B cell (primary cell): ENCODE data around the gene UGT2B10. TPM values are rescaled to one million over a fixed set of nuclear protein-coding genes. Genes with fewer than 3 reads are reported as not detected.

Experiments
- ATAC-seq: fragments of 200-7000 bp; cut with Tn5 transposase; one replicate; pipeline ENCODE4 v1.10.0; 2021; ENCODE audit warnings: low read depth, mild to moderate bottlenecking, moderate number of reproducible peaks, moderate library complexity
- CTCF ChIA-PET: fragments of 350-600 bp; sonication (Branson Sonifier 250); formaldehyde crosslinking; loops from one replicate; lab custom pipeline; 2021; ENCODE audit warnings: antibody characterized with exemption, inconsistent platforms; lab: Charles Lee
- POLR2A ChIA-PET: fragments of 350-600 bp; sonication (Branson Sonifier 250); formaldehyde crosslinking; loops from one replicate; lab custom pipeline; 2021; ENCODE audit warnings: antibody characterized with exemption; lab: Charles Lee
- DNase-seq: peaks from one replicate; pipeline ENCODE4 v3.0.0; 2013
- H2AFZ ChIP-seq: 2 replicates; pipeline ENCODE4 v1.6.1; 2012; ENCODE audit warnings: mild to moderate bottlenecking, low read depth, low read length; ENCODE audit not compliant: insufficient read depth, poor library complexity, severe bottlenecking
- H3K27ac ChIP-seq, 2 donors: 1 replicate in 1 of 2; 2 replicates in 1 of 2; pipeline ENCODE4 v1.5.1; 2012 to 2013; ENCODE audit warnings: low read length in 2 of 2, mild to moderate bottlenecking in 2 of 2, moderate library complexity in 1 of 2
- H3K27me3 ChIP-seq, 4 experiments: fragments of 200-600 bp in 1 of 4; sonication (generic) in 1 of 4; replicated peaks in 1 of 4; 1 replicate in 2 of 4; 2 replicates in 2 of 4; pipeline versions ENCODE4 v1.6.1 to v1.7.0; 2013 to 2016; ENCODE audit warnings: low read length in 3 of 4, mild to moderate bottlenecking in 2 of 4, mixed read lengths in 1 of 4, moderate library complexity in 1 of 4; ENCODE audit not compliant: insufficient read depth in 4 of 4, control insufficient read depth in 3 of 4; ENCODE audit errors: control extremely low read depth in 1 of 4
- H3K36me3 ChIP-seq, 2 experiments: replicated peaks in 1 of 2; 1 replicate in 1 of 2; 2 replicates in 1 of 2; pipeline versions ENCODE4 v1.6.1 to v1.7.1; 2013; ENCODE audit warnings: low read length in 1 of 2; ENCODE audit not compliant: insufficient read depth in 2 of 2, control insufficient read depth in 1 of 2; ENCODE audit errors: control extremely low read depth in 1 of 2, extremely low read depth in 1 of 2
- H3K4me1 ChIP-seq, 2 donors: fragments of 200-600 bp in 1 of 2; sonication (generic) in 1 of 2; 1 replicate in 1 of 2; 2 replicates in 1 of 2; pipeline versions ENCODE4 v1.5.1 to v1.6.1; 2013 to 2017; ENCODE audit warnings: low read length in 2 of 2; ENCODE audit not compliant: control insufficient read depth in 2 of 2, insufficient read depth in 2 of 2
- H3K4me2 ChIP-seq: replicated peaks from 2 replicates; pipeline ENCODE3; 2012; ENCODE audit warnings: mild to moderate bottlenecking, low read depth, low read length; ENCODE audit not compliant: poor library complexity, severe bottlenecking
- H3K4me3 ChIP-seq, 5 experiments: fragments of 200-600 bp in 1 of 5; sonication (generic) in 1 of 5; 1 replicate in 3 of 5; 2 replicates in 2 of 5; pipeline versions ENCODE4 v1.5.1 to v1.7.0; 2011 to 2016; ENCODE audit warnings: low read length in 4 of 5, mild to moderate bottlenecking in 4 of 5, low read depth in 2 of 5, control low read depth in 1 of 5, moderate library complexity in 1 of 5; ENCODE audit not compliant: insufficient read depth in 1 of 5; ENCODE audit errors: control extremely low read depth in 1 of 5, extremely low read depth in 1 of 5
- H3K79me2 ChIP-seq: fragments of 200-600 bp; sonication (generic); one replicate; pipeline ENCODE4 v1.6.0; 2016; ENCODE audit warnings: low read length; ENCODE audit not compliant: control insufficient read depth, insufficient read depth
- H3K9ac ChIP-seq: fragments of 200-600 bp; sonication (generic); 2 replicates; pipeline ENCODE4 v1.6.1; 2017; ENCODE audit warnings: mild to moderate bottlenecking, low read length, moderate library complexity
- H3K9me3 ChIP-seq, 3 donors: one replicate each; pipeline versions ENCODE4 v1.6.1 to v1.7.1; 2013; ENCODE audit warnings: low read length in 2 of 3; ENCODE audit not compliant: control insufficient read depth in 2 of 3, insufficient read depth in 1 of 3; ENCODE audit errors: control extremely low read depth in 1 of 3
- H4K20me1 ChIP-seq: 2 replicates; pipeline ENCODE4 v1.6.0; 2012; ENCODE audit warnings: mild to moderate bottlenecking, low read length; ENCODE audit not compliant: insufficient read depth, control insufficient read depth, poor library complexity, severe bottlenecking
- H3K27ac Mint-ChIP-seq: one replicate; pipeline ENCODE4 v1.8.0; 2021; ENCODE audit warnings: mixed read lengths
- H3K27me3 Mint-ChIP-seq: one replicate; pipeline ENCODE4 v1.8.0; 2021; ENCODE audit warnings: mixed read lengths
- H3K4me1 Mint-ChIP-seq: one replicate; pipeline ENCODE4 v1.8.0; 2021; ENCODE audit warnings: mixed read lengths
- H3K4me3 Mint-ChIP-seq: one replicate; pipeline ENCODE4 v1.8.0; 2021; ENCODE audit warnings: mixed read lengths
- H3K9me3 Mint-ChIP-seq: one replicate; pipeline ENCODE4 v1.8.0; 2022; ENCODE audit warnings: mixed read lengths; ENCODE audit not compliant: insufficient read depth
- CTCF ChIP-seq: fragments of 200-600 bp; IDR thresholded peaks from one replicate; pipeline ENCODE4 v1.8.0; 2022; ENCODE audit warnings: antibody characterized with exemption, mild to moderate bottlenecking
- EZH2 ChIP-seq: IDR thresholded peaks from 2 replicates; pipeline ENCODE4 v1.6.1; 2012; ENCODE audit warnings: borderline replicate concordance, low read depth, mild to moderate bottlenecking, moderate library complexity, low read length; ENCODE audit not compliant: insufficient read depth, poor library complexity, severe bottlenecking
- WGBS: methylation state at CpG from one replicate; pipeline ENCODE4 v1.1.5; 2013; ENCODE audit warnings: missing lambda C conversion rate; ENCODE audit not compliant: insufficient coverage; 5-methylcytosine and 5-hydroxymethylcytosine counted together
- intact Hi-C: fragments of 100-400 bp; cut with micrococcal nuclease; formaldehyde crosslinking; loops from one replicate; pipeline ENCODE4 v1.10.0; 2022
- polyA plus RNA-seq: library from polyadenylated mRNA; depleted of rRNA; stranded (reverse); fragments of >200 nt; gene quantifications from 2 replicates; pipeline ENCODE4 v1.2.3, GENCODE V29; 2012
- total RNA-seq, 2 donors: library from RNA; stranded (reverse); fragments of 120-200 nt in 1 of 2; gene quantifications; 1 replicate in 1 of 2; 2 replicates in 1 of 2; pipeline versions ENCODE4 v1.2.3 to v1.2.4, GENCODE V29; 2013 to 2022

UGT2B10 gene
- total and polyA plus RNA-seq, 2 donors (not counting 1 experiment from before 2014, with no cell fraction given): not detected

DNA sequence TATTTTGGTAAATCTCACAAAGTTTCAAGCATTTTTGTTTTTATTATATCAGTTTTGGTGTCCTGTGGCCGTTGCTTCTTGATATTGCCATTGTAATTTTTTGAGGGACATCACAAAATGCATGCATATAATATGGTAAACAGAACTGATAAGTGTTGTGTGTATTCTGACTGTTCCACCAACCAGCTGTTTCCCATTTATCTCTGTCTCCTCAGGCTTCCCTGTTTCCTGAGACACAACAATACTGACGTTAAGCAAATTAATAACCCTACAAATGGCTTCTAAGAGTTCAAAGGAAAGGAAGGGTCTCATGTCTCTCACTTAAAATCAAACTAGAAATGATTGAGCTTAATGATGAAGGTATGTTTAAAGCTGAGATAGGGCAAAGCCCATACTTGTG lies 40.0 kb downstream of the UGT2B10 start:
- DNase-seq: no peak
- TF ChIP-seq CTCF: no peak
- TF ChIP-seq EZH2: no peak
- H3K4me2 ChIP-seq: no peak overlapping the region
- no peaks in the 10 kb centered on the region for H3K9me3 Mint-ChIP-seq
- no peaks in the 10 kb centered on the region for H3K4me1 Mint-ChIP-seq
- ChIA-PET POLR2A (no interaction called here), CTCF (no interaction called here)
- no peaks in the 10 kb centered on the region for H3K36me3 ChIP-seq
- no peak overlapping the region for H3K9ac ChIP-seq
- no peaks in the 10 kb centered on the region for H4K20me1 ChIP-seq
- H3K27ac ChIP-seq: no peak overlapping the region
- H3K4me3 ChIP-seq: no peak overlapping the region
- H3K4me1 ChIP-seq: no peaks in the 10 kb centered on the region
- no peak overlapping the region for H2AFZ ChIP-seq
- H3K27ac Mint-ChIP-seq: no peak overlapping the region
- no peak for ATAC-seq
- no CpG with 5 or more reads among the region's 2 CpGs for WGBS
- H3K27me3 ChIP-seq: no peaks in the 10 kb centered on the region
- no peaks in the 10 kb centered on the region for H3K27me3 Mint-ChIP-seq
- no peaks in the 10 kb centered on the region for H3K79me2 ChIP-seq
- intact Hi-C loops: no loop called here
- H3K4me3 Mint-ChIP-seq: no peak overlapping the region
- H3K9me3 ChIP-seq: peaks cover 1 to 7% (median 2%) of the 10 kb centered on the region in 3 donors

DNA sequence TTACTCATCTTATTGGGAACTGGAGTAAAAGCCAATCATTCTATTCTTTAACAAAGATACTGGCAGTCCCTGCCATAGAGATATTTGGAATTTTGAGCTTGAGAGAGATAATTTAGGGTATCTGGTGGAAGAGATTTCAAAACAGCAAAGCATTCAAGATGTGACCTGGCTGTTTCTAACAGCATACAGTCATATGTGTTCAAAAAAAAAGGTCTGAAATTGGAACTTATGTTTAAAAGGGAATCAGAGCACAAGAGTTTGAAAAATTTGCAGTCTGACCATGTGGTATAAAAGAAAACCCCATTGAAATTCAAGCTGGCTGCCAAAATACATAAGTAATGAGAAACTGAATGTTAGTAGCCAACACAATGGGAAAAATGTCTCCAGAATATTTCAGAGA lies 42.2 kb downstream of the UGT2B10 start:
- intact Hi-C loops: no loop called here
- no peaks in the 10 kb centered on the region for H3K9me3 Mint-ChIP-seq
- Histone ChIP-seq H3K9me3 (peaks cover 1 to 7% (median 2%) of the 10 kb centered on the region in 3 donors), H3K4me3 (no peak overlapping the region), H3K79me2 (no peaks in the 10 kb centered on the region), H3K27ac (no peak overlapping the region), H3K9ac (no peak overlapping the region), H2AFZ (no peak overlapping the region), H3K27me3 (no peaks in the 10 kb centered on the region), H4K20me1 (no peaks in the 10 kb centered on the region), H3K4me2 (no peak overlapping the region), H3K36me3 (no peaks in the 10 kb centered on the region), H3K4me1 (no peaks in the 10 kb centered on the region)
- H3K27ac Mint-ChIP-seq: no peak overlapping the region
- ATAC-seq: no peak
- TF ChIP-seq CTCF (no peak), EZH2 (no peak)
- H3K27me3 Mint-ChIP-seq: no peaks in the 10 kb centered on the region
- POLR2A ChIA-PET: no interaction called here
- H3K4me1 Mint-ChIP-seq: no peaks in the 10 kb centered on the region
- H3K4me3 Mint-ChIP-seq: no peak overlapping the region
- DNase-seq: no peak
- CTCF ChIA-PET: no interaction called here
